Tibial nerve (tissue), 4 donors: ENCODE results near the gene GDPD5. TPM values are rescaled to one million over a fixed set of nuclear protein-coding genes. Genes with fewer than 3 reads are reported as not detected.
A peak's percentile ranks its signal among the peaks of the same experiment; 100 is the strongest.

Experiments
- DNase-seq, 2 donors: peaks; one replicate each; pipeline ENCODE4 v3.0.0-alpha.2; 2019; ENCODE audit warnings: low spot score in 2 of 2
- H3K27ac ChIP-seq, 4 donors: fragments of 200-600 bp; sonication (generic) in 3 of 4; one replicate each; pipeline ENCODE4 v1.5.1; 2017 to 2019; ENCODE audit warnings: mild to moderate bottlenecking in 1 of 4
- H3K27me3 ChIP-seq, 2 donors: fragments of 200-600 bp; sonication (generic) in 1 of 2; one replicate each; pipeline versions ENCODE4 v1.5.1 to v1.6.0; 2017 to 2019
- H3K36me3 ChIP-seq, 3 donors: fragments of 200-600 bp; sonication (generic); one replicate each; pipeline ENCODE4 v1.5.1; 2018 to 2019
- H3K4me1 ChIP-seq, 4 donors: fragments of 200-600 bp; sonication (generic) in 3 of 4; one replicate each; pipeline ENCODE4 v1.5.1; 2017 to 2019
- H3K4me3 ChIP-seq, 4 donors: fragments of 200-600 bp; sonication (generic) in 3 of 4; one replicate each; pipeline ENCODE4 v1.5.1; 2017 to 2019; ENCODE audit warnings: mild to moderate bottlenecking in 1 of 4, moderate library complexity in 1 of 4
- H3K9me3 ChIP-seq, 4 donors: fragments of 200-600 bp; sonication (generic) in 3 of 4; one replicate each; pipeline ENCODE4 v1.5.1; 2017 to 2019
- EP300 ChIP-seq, 2 donors: sonication (generic); formaldehyde crosslinking; IDR thresholded peaks; one replicate each; pipeline ENCODE4 v1.6.1; 2017; ENCODE audit warnings: antibody characterized with exemption in 2 of 2, mild to moderate bottlenecking in 1 of 2
- POLR2A ChIP-seq, 2 donors: fragments of 450-650 bp; IDR thresholded peaks; one replicate each; pipeline ENCODE4 v1.6.1; 2017; ENCODE audit warnings: antibody characterized with exemption in 2 of 2, mild to moderate bottlenecking in 2 of 2, moderate library complexity in 2 of 2
- WGBS, 2 donors: methylation state at CpG; one replicate each; pipeline ENCODE4 v1.1.5; 2018; 5-methylcytosine and 5-hydroxymethylcytosine counted together
- small RNA-seq: library from RNA; depleted of rRNA; stranded (forward); fragments of <200 nt; gene quantifications from one replicate; pipeline ENCODE3, GENCODE V24; 2016
- total RNA-seq, 4 donors: library from RNA; depleted of rRNA; stranded (reverse); fragments of >200 nt; gene quantifications; one replicate each; pipeline ENCODE4 v1.1.0, GENCODE V29; 2016
- TF ChIP-seq, protein P1 (sequence below), 5 experiments: fragments of 200-600 bp in 3 of 5; fragments of 450-650 bp in 2 of 5; sonication (generic) in 3 of 5; IDR thresholded peaks; one replicate each; pipeline ENCODE4 v1.5.1; 2016 to 2019; ENCODE audit warnings: antibody characterized with exemption in 5 of 5, mild to moderate bottlenecking in 3 of 5, moderate library complexity in 2 of 5

The GDPD5 gene
- total RNA-seq, 4 donors from 2014 or later: 92.2 to 122 (median 101) TPM

- Histone ChIP-seq H3K27ac (no peak overlapping the region), H3K36me3 (no peaks in the 10 kb centered on the region), H3K9me3 (no peaks in the 10 kb centered on the region), H3K4me3 (no peak overlapping the region), H3K4me1 (peaks cover 0 to 16% (median 6%) of the 10 kb centered on the region in 4 donors), H3K27me3 (no peaks in the 10 kb centered on the region)
- 46 to 47% methylated on average over 3 of the region's 3 CpGs for WGBS, 2 donors
- no peak for DNase-seq
- no peak for TF ChIP-seq POLR2A (IDR thresholded peaks at IDR 0.05)
- TF ChIP-seq, protein P1, sequence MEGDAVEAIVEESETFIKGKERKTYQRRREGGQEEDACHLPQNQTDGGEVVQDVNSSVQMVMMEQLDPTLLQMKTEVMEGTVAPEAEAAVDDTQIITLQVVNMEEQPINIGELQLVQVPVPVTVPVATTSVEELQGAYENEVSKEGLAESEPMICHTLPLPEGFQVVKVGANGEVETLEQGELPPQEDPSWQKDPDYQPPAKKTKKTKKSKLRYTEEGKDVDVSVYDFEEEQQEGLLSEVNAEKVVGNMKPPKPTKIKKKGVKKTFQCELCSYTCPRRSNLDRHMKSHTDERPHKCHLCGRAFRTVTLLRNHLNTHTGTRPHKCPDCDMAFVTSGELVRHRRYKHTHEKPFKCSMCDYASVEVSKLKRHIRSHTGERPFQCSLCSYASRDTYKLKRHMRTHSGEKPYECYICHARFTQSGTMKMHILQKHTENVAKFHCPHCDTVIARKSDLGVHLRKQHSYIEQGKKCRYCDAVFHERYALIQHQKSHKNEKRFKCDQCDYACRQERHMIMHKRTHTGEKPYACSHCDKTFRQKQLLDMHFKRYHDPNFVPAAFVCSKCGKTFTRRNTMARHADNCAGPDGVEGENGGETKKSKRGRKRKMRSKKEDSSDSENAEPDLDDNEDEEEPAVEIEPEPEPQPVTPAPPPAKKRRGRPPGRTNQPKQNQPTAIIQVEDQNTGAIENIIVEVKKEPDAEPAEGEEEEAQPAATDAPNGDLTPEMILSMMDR (IDR thresholded peaks at IDR 0.05): no peak
- no peak for TF ChIP-seq EP300 (IDR thresholded peaks at IDR 0.05)
These were observed 138.7 kb downstream of the GDPD5 start for GRCh38 chr11:75386942-75387630.

Small RNA genes within 50 kb of the gene (small RNA-seq; reads per million reads assigned to genes)
- gene SNORD15A (not detected), gene SNORD15B (47.8 reads per million, percentile 94 among the genes with 10 or more reads in this experiment)

Other genes with a start within 250 kb of the GDPD5 start
- gene ARRB1, start 174.3 kb downstream of the GDPD5 start, total RNA-seq: 10 to 100 TPM; 38.2 to 68.1 (median 45.8) TPM
- gene RPS3, start 126.4 kb downstream of the GDPD5 start, total RNA-seq: 1,000 to 10,000 TPM; 1,012 to 1,395 (median 1,115) TPM
- gene KLHL35, start 92.7 kb downstream of the GDPD5 start, total RNA-seq: 10 to 100 TPM in 1 of 4 donors, 1 to 10 TPM in 3; 3.0 to 11.1 (median 6.6) TPM
- 100 to 1,000 TPM; 151 to 358 (median 184) TPM for gene SERPINH1, start 36.3 kb upstream of the GDPD5 start, total RNA-seq
- 10 to 100 TPM; 10.4 to 16.3 (median 11.7) TPM for gene MAP6, start 143.1 kb upstream of the GDPD5 start, total RNA-seq
- gene MOGAT2, start 191.9 kb upstream of the GDPD5 start, total RNA-seq: not detected
- gene DGAT2, start 242.8 kb upstream of the GDPD5 start, total RNA-seq: 100 to 1,000 TPM in 1 of 4 donors, 10 to 100 TPM in 3; 22.9 to 194 (median 52.8) TPM